HepG2 (cell line): ENCODE measurements around the gene MRPS7. TPM values are rescaled to one million over a fixed set of nuclear protein-coding genes. Genes with fewer than 3 reads are reported as not detected.

Source experiments
- ARNT2 ChIP-seq: sonication (generic); formaldehyde crosslinking; IDR thresholded peaks from 2 replicates; pipeline ENCODE4 v1.8.0; 2022; ENCODE audit warnings: mild to moderate bottlenecking, low read depth, missing genetic modification reagents, moderate library complexity
- ATF4 ChIP-seq, 2 experiments: fragments of 450-650 bp in 1 of 2; sonication (generic) in 1 of 2; formaldehyde crosslinking; IDR thresholded peaks; 2 replicates each; pipeline versions ENCODE4 v1.5.0 to v1.8.0; 2020 to 2022; ENCODE audit warnings: mild to moderate bottlenecking in 1 of 2, missing genetic modification reagents in 1 of 2
- BHLHE40 ChIP-seq: IDR thresholded peaks from 2 replicates; pipeline ENCODE4 v1.6.1; 2011; ENCODE audit warnings: low read length, improper control_type of control experiment
- DBP ChIP-seq: sonication (generic); formaldehyde crosslinking; IDR thresholded peaks from 2 replicates; pipeline ENCODE4 v1.4.0; 2020; ENCODE audit warnings: missing genetic modification reagents; ENCODE audit errors: not compliant biosample characterization
- GTF3A ChIP-seq: sonication (generic); formaldehyde crosslinking; conservative IDR thresholded peaks from 2 replicates; pipeline ENCODE4 v1.4.0; 2020; ENCODE audit warnings: mild to moderate bottlenecking, missing genetic modification reagents
- MEIS2 ChIP-seq: sonication (generic); formaldehyde crosslinking; IDR thresholded peaks from 2 replicates; pipeline ENCODE4 v1.9.0; 2021; ENCODE audit warnings: mild to moderate bottlenecking, missing genetic modification reagents
- RBAK ChIP-seq: sonication (generic); formaldehyde crosslinking; IDR thresholded peaks from 2 replicates; pipeline ENCODE4 v1.5.1; 2020; ENCODE audit warnings: mild to moderate bottlenecking, missing genetic modification reagents
- RXRA ChIP-seq: sonication (generic); formaldehyde crosslinking; IDR thresholded peaks from 2 replicates; pipeline ENCODE4 v1.5.1; 2020; ENCODE audit warnings: missing genetic modification reagents
- SP4 ChIP-seq: sonication (generic); formaldehyde crosslinking; IDR thresholded peaks from 2 replicates; pipeline ENCODE4 v1.8.1; 2023; ENCODE audit warnings: mild to moderate bottlenecking, missing genetic modification reagents
- TBX3 ChIP-seq: fragments of 450-650 bp; IDR thresholded peaks from 2 replicates; pipeline ENCODE4 v1.6.1; 2017; ENCODE audit warnings: antibody characterized with exemption, mild to moderate bottlenecking, inconsistent platforms, borderline replicate concordance
- TFDP1 ChIP-seq: IDR thresholded peaks from 2 replicates; pipeline ENCODE4 v1.6.1; 2016; ENCODE audit warnings: missing compliant biosample characterization, missing genetic modification reagents, borderline replicate concordance
- THAP7 ChIP-seq: sonication (generic); formaldehyde crosslinking; IDR thresholded peaks from 2 replicates; pipeline ENCODE4 v1.8.1; 2023; ENCODE audit warnings: mild to moderate bottlenecking, missing genetic modification reagents
- ZBTB43 ChIP-seq: sonication (generic); formaldehyde crosslinking; conservative IDR thresholded peaks from 2 replicates; pipeline ENCODE4 v1.4.0; 2020; ENCODE audit warnings: missing genetic modification reagents
- ZNF609 ChIP-seq: sonication (generic); formaldehyde crosslinking; IDR thresholded peaks from 2 replicates; pipeline ENCODE4 v1.4.0; 2020; ENCODE audit warnings: mild to moderate bottlenecking, missing genetic modification reagents, borderline replicate concordance
- ZNF670 ChIP-seq: sonication (generic); formaldehyde crosslinking; IDR thresholded peaks from 2 replicates; pipeline ENCODE4 v1.8.0; 2022; ENCODE audit warnings: mild to moderate bottlenecking, missing genetic modification reagents, borderline replicate concordance
- ZNF678 ChIP-seq: sonication (generic); formaldehyde crosslinking; IDR thresholded peaks from 2 replicates; pipeline ENCODE4 v1.4.0; 2020; ENCODE audit warnings: mild to moderate bottlenecking, missing genetic modification reagents
- ZNF800 ChIP-seq: sonication (generic); formaldehyde crosslinking; IDR thresholded peaks from 2 replicates; pipeline ENCODE4 v1.4.0; 2020; ENCODE audit warnings: missing genetic modification reagents
- polyA plus RNA-seq, 8 experiments: library from polyadenylated mRNA; depleted of rRNA in 3 of 8; stranded (reverse) in 7 of 8; unstranded in 1 of 8; fragments of >200 nt; fragmentation: Illumina TruSeq in 4 of 8; extraction: Trizol in 4 of 8; gene quantifications; 2 replicates each; pipeline versions ENCODE4 v1.2.1 to v1.2.3, GENCODE V29; 2011 to 2016; ENCODE audit warnings: low read depth in 4 of 8, missing spikeins in 1 of 8, mixed read lengths in 1 of 8; ENCODE audit not compliant: insufficient read depth in 1 of 8
- total RNA-seq, 5 experiments: library from RNA; depleted of rRNA; stranded (reverse); fragments of >200 nt; fragmentation: Illumina TruSeq; extraction: Trizol; gene quantifications; 2 replicates each; pipeline ENCODE4 v1.2.3, GENCODE V29; 2016; ENCODE audit warnings: low read depth in 1 of 5

The MRPS7 gene
- total and polyA plus RNA-seq, 2 of the 13 experiments (the other 11 are each of a cell fraction or from before 2014, with no cell fraction given): 97.0 to 162 TPM

- TF ChIP-seq ZNF609 (CRISPR knock-in tag): peak; percentile 49; the same call in 1 of the 2 replicates
- TF ChIP-seq SP4 (CRISPR knock-in tag): no peak; the same call in 1 of the 2 replicates
- peak in 1 of 2 experiments; percentile 26; a peak in 1 of 4 replicates for TF ChIP-seq ATF4 (CRISPR knock-in tag; IDR thresholded peaks at IDR 0.05)
- TF ChIP-seq MEIS2: peak; percentile 22; the same call in 1 of the 2 replicates
- TF ChIP-seq RXRA: no peak
- TF ChIP-seq BHLHE40: no peak
- TF ChIP-seq ZNF670: peak; percentile 70; the same call in 1 of the 2 replicates
- TF ChIP-seq TFDP1: peak; percentile 82; the same call in 1 of the 2 replicates
- TF ChIP-seq ZNF800 (CRISPR knock-in tag): peak; percentile 44; the same call in 1 of the 2 replicates
- no peak for TF ChIP-seq RBAK (CRISPR knock-in tag)
- 0 out of 2 replicates have a peak, but pooled peaks have one; percentile 35 for TF ChIP-seq TBX3
- peak; percentile 61 for TF ChIP-seq ZBTB43
- TF ChIP-seq ZNF678 (CRISPR knock-in tag): 0 out of 2 replicates have a peak, but pooled peaks have one; percentile 61
- no peak for TF ChIP-seq GTF3A (CRISPR knock-in tag)
- peak; percentile 44; the same call in 1 of the 2 replicates for TF ChIP-seq THAP7
- TF ChIP-seq ARNT2: 0 out of 2 replicates have a peak, but pooled peaks have one; percentile 12
- peak; percentile 41 for TF ChIP-seq DBP (CRISPR knock-in tag)
These were observed 27.1 kb downstream of the MRPS7 start (continued) for GRCh38 chr17:75288770-75289114.
